Astrocyte of the cerebellum (primary cell): ENCODE data around the gene MLYCD.

ENCODE experiments used
- DNase-seq: peaks from one replicate; pipeline ENCODE4 v3.0.0-alpha.2; 2011; ENCODE audit warnings: low read depth
- H3K4me3 ChIP-seq: 2 replicates; pipeline ENCODE4 v1.5.1; 2011; ENCODE audit warnings: mild to moderate bottlenecking, low read depth, low read length, moderate library complexity
- in situ Hi-C: cut with HindIII; loops from 2 replicates; pipeline ENCODE4 v1.10.0; 2017; ENCODE audit warnings: low sequenced_read_pairs
- TF ChIP-seq, protein P1 (sequence below): IDR thresholded peaks from 2 replicates; pipeline ENCODE4 v1.5.1; 2012; ENCODE audit warnings: low read length, low read depth, moderate library complexity, mild to moderate bottlenecking; ENCODE audit errors: missing control alignments

MLYCD gene

DNA sequence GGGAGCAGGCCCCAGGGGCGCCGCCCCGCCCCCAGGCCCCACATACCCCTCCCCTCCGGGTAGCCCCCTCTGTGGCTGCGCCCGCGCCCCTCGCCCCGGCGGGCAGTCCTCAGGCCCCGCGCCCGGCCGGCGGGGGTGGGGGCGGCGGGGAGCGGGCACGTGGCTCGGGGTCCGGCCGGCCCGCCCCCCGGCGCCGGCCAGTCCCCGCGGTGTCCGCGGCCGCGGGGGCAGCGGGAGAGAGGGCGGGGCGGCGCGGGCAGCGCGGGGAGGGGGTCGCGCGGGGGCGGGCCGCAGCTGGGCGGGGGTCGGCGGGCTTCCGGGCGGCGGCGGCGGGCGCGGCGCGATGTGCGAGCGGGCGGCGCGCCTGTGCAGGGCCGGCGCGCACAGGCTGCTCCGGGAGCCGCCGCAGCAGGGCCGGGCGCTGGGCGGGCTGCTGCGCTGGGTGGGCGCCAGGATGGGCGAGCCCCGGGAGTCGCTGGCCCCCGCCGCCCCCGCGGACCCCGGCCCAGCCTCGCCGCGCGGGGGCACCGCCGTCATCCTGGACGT, 69.5 kb downstream of the MLYCD start:
- TF ChIP-seq, protein P1, sequence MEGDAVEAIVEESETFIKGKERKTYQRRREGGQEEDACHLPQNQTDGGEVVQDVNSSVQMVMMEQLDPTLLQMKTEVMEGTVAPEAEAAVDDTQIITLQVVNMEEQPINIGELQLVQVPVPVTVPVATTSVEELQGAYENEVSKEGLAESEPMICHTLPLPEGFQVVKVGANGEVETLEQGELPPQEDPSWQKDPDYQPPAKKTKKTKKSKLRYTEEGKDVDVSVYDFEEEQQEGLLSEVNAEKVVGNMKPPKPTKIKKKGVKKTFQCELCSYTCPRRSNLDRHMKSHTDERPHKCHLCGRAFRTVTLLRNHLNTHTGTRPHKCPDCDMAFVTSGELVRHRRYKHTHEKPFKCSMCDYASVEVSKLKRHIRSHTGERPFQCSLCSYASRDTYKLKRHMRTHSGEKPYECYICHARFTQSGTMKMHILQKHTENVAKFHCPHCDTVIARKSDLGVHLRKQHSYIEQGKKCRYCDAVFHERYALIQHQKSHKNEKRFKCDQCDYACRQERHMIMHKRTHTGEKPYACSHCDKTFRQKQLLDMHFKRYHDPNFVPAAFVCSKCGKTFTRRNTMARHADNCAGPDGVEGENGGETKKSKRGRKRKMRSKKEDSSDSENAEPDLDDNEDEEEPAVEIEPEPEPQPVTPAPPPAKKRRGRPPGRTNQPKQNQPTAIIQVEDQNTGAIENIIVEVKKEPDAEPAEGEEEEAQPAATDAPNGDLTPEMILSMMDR: no peak
- in situ Hi-C loops: no loop called here
- H3K4me3 ChIP-seq: peak overlapping the region; percentile 16
- DNase-seq: no peak

DNA sequence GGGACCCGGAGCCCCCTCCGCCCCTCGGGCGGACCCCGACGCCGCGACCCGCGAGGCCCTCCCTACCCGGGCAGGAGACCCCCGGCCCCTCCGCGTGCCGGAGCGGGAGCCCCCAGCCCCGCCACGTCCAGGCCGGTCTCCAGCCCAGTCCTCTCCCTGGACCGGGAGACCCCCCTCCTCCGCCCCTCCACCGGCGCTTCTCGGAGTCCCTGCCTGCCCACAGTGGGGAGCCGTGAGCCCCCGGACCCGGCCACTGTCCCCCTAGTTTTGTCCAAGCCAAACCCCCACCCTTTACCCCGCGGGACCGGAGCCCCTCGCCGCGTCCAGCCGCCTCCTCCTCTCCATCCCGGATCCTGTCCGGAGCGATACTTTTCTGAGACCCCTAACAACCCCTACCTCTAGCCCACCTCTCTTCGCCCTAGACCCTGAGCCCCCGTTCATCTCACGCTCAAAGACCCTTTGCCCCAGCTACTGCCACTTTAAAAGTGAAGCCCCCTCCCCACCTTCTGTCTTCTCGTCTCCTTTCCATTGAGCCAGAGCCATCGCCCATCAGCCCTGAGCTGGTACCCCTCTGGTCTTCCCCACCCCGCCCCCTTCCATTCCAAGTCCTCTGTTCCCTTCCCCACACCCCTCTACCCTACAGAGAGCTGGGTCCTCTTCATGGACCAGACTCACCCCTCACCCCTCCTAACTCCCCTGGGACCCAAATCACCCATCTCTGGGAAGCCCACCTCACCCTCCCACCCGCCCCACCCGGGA, 70.2 kb downstream of the MLYCD start:
- in situ Hi-C loops: no loop called here
- TF ChIP-seq, protein P1: no peak
- peak overlapping the region; percentile 5 for H3K4me3 ChIP-seq
- DNase-seq: no peak

DNA sequence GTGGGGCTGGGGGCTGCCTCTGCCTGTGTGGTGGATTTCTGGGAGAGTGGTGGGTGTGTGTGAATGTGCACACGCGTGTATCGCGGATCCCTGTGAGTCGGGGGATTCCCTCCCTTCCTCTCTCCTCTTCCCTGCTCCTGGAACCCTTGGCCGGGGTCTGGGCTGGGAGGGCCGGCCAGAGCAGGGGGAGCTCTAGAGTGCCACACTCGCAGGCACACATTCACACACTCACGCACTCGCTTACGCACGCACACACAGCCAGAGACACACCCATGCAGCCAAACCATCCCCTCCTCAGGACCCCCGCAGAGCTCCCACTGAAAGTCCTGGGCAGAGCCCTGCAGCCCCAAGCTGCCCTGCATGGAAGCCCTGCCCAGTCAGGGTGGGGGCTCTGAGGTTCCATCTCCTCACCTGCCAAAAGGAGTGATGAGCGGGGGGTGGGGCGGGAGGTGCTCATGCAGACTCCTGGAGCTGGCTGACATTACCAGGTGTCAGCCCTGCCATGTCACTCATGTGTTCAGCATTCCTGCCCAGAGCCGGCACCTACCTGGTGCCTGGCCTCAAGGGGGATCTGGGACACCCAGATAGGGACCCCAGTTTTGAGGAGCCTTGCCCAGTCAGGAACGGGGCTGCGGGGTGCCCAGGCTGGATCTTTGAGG, 71.0 kb downstream of the MLYCD start:
- no peak for DNase-seq
- H3K4me3 ChIP-seq: no peak overlapping the region
- in situ Hi-C loops: no loop called here
- TF ChIP-seq, protein P1: no peak

DNA sequence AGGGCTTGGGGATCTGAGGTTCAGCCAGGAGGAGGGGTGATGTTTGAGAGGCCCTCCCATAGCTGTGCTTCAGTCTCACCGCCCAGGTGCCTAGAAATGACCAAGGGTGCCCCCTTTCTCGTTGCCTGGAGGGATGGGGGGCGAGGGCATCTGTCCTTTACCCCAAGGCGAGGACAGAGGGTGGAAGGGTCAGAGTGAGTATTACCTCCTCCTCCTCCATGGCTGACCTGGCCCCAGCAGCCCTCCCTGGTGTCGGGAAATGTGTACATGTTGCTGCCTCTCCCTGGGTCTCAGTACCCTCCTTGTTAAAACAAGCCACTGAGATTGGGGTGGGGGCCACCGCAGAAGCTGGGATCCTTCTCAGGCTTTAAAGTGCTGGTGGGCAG, 71.5 kb downstream of the MLYCD start:
- H3K4me3 ChIP-seq: no peak overlapping the region
- no peak for DNase-seq
- TF ChIP-seq, protein P1: no peak
- in situ Hi-C loops: no loop called here

DNA sequence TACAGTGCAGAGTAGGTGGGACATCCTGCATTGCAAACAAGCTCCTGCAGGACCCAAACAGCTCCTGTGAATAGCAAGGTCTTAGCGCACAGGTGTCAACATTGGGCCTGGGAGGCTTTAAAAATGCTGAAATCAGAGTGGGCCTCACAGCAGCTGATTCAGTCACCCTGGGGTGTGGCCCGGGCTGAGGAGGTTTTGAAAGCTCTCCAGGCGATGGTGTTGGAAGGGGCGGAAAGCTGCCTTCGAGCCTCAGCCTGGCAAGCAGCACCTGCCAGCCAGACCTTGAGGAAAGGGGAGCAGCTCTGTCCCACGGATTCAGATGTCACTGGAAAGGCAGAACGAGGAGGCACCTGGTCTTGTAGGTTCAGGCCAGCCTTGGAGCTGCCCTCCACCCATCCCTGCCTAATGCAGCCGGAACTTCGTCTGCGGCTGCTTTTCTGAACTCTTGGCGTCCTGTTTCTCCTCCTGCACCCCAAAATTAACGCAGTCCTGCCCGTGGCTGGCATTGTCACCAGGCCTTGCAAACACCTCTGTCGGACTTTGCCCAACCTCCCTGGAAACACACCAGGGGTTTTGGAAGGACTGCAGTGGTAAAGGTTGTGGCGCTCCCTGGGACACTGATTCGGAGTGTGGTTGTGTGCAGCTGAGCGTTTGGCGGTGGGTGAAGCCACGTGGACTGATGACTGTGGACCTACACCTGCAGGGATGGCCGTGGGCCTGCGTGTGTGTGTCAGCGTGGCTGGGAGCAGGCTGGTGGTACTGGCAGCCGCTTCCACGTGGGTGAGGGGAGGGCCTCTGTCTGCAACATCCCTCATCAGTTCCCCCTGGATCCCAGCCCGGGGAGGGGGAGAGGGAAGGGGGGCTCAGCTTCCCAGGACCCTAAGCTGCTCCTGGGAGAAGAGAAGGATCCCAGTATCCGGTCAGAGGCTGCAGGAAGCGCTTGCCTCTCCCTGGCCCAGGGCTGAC, 72.5 kb downstream of the MLYCD start:
- no peak overlapping the region for H3K4me3 ChIP-seq
- in situ Hi-C loops: no loop called here
- TF ChIP-seq, protein P1: no peak
- no peak for DNase-seq
